Measurements from ENCODE around the gene SPATA31D1. TPM values are rescaled to one million over a fixed set of nuclear protein-coding genes. Genes with fewer than 3 reads are reported as not detected.

The SPATA31D1 gene
- total RNA-seq, 1 experiment from 2014 or later, result not detected

- Mint-ChIP-seq H3K27ac (ENCODE audit: low read depth, unreplicated experiment) (no peak overlapping the region), H3K27me3 (ENCODE audit: insufficient read depth, unreplicated experiment) (no peaks in the 10 kb centered on the region), H3K4me3 (ENCODE audit: unreplicated experiment) (no peak overlapping the region), H3K36me3 (ENCODE audit: insufficient read depth, unreplicated experiment) (no peaks in the 10 kb centered on the region), H3K4me1 (ENCODE audit: insufficient read depth, unreplicated experiment) (no peaks in the 10 kb centered on the region), H3K9me3 (ENCODE audit: unreplicated experiment) (peaks cover 10% of the 10 kb centered on the region)
- intact Hi-C loops (cut with micrococcal nuclease), result no loop called here
- DNase-seq (ENCODE audit: unreplicated experiment), result no peak
- no TSS peak for BruUV-seq (replicated peaks)
- CTCF ChIA-PET, result no interaction called here
- no peak for TF ChIP-seq CTCF (IDR thresholded peaks at IDR 0.05; ENCODE audit: unreplicated experiment)
- POLR2A ChIA-PET, result no interaction called here
Observed at GRCh38 chr9:82012276-82012675, 23.7 kb downstream of the SPATA31D1 start.

- ChIA-PET POLR2A (interaction anchor here (0.6 to 2.3 kb wide), 5 partner anchors 11 to 993 kb away, joined by 3 to 8 read pairs (median 4); no protein-coding TSS in a partner anchor), CTCF (interaction anchor here (0.5 kb wide), 1 partner anchor 12 kb away, joined by 3 read pairs; no protein-coding TSS in a partner anchor)
- no TSS peak for BruUV-seq (replicated peaks)
- H3K27ac Mint-ChIP-seq (ENCODE audit: low read depth, unreplicated experiment), result peak overlapping the region; percentile 41
- no peaks in the 10 kb centered on the region for H3K27me3 Mint-ChIP-seq (ENCODE audit: insufficient read depth, unreplicated experiment)
- intact Hi-C loops (cut with micrococcal nuclease), result loop anchor here (10.0 kb wide), 1 partner anchor 336 kb away; the partner anchor contains the start of gene TLE1
- H3K36me3 Mint-ChIP-seq (ENCODE audit: insufficient read depth, unreplicated experiment), result no peaks in the 10 kb centered on the region
- DNase-seq (ENCODE audit: unreplicated experiment), result no peak
- H3K9me3 Mint-ChIP-seq (ENCODE audit: unreplicated experiment), result peaks cover under 1% of the 10 kb centered on the region
- peaks cover 13% of the 10 kb centered on the region for H3K4me1 Mint-ChIP-seq (ENCODE audit: insufficient read depth, unreplicated experiment)
- no peak overlapping the region for H3K4me3 Mint-ChIP-seq (ENCODE audit: unreplicated experiment)
- no peak for TF ChIP-seq CTCF (IDR thresholded peaks at IDR 0.05; ENCODE audit: unreplicated experiment)
Observed at GRCh38 chr9:82020331-82020730, 31.8 kb downstream of the SPATA31D1 start.

GRCh38 chr9:82021198-82021597 is 32.6 kb downstream of the SPATA31D1 start:
- Mint-ChIP-seq H3K27me3 (ENCODE audit: insufficient read depth, unreplicated experiment) (no peaks in the 10 kb centered on the region), H3K9me3 (ENCODE audit: unreplicated experiment) (no peaks in the 10 kb centered on the region), H3K4me1 (ENCODE audit: insufficient read depth, unreplicated experiment) (peaks cover 13% of the 10 kb centered on the region), H3K27ac (ENCODE audit: low read depth, unreplicated experiment) (peak overlapping the region; percentile 96), H3K36me3 (ENCODE audit: insufficient read depth, unreplicated experiment) (no peaks in the 10 kb centered on the region), H3K4me3 (ENCODE audit: unreplicated experiment) (no peak overlapping the region)
- intact Hi-C loops (cut with micrococcal nuclease), result loop anchor here (10.0 kb wide), 1 partner anchor 336 kb away; the partner anchor contains the start of gene TLE1
- DNase-seq (ENCODE audit: unreplicated experiment), result peak; percentile 98
- POLR2A ChIA-PET, result interaction anchor here (0.6 to 2.3 kb wide), 9 partner anchors 10 to 1317 kb away, joined by 3 to 8 read pairs (median 3); no protein-coding TSS in a partner anchor
- CTCF ChIA-PET, result interaction anchor here (0.6 to 0.7 kb wide), 2 partner anchors 190 to 986 kb away, joined by 3 read pairs; no protein-coding TSS in a partner anchor
- BruUV-seq (replicated peaks), result no TSS peak
- no peak for TF ChIP-seq CTCF (IDR thresholded peaks at IDR 0.05; ENCODE audit: unreplicated experiment)

- peaks cover 13% of the 10 kb centered on the region for H3K4me1 Mint-ChIP-seq (ENCODE audit: insufficient read depth, unreplicated experiment)
Observed at GRCh38 chr9:82022121-82022520, 33.5 kb downstream of the SPATA31D1 start.

More at GRCh38 chr9:82022121-82022520, 33.5 kb downstream of the SPATA31D1 start:
- Mint-ChIP-seq H3K4me3 (ENCODE audit: unreplicated experiment) (no peak overlapping the region), H3K36me3 (ENCODE audit: insufficient read depth, unreplicated experiment) (no peaks in the 10 kb centered on the region), H3K27ac (ENCODE audit: low read depth, unreplicated experiment) (peak overlapping the region; percentile 96), H3K9me3 (ENCODE audit: unreplicated experiment) (no peaks in the 10 kb centered on the region), H3K27me3 (ENCODE audit: insufficient read depth, unreplicated experiment) (no peaks in the 10 kb centered on the region)
- no TSS peak for BruUV-seq (replicated peaks)
- POLR2A ChIA-PET, result interaction anchor here (2.3 kb wide), 1 partner anchor 9 kb away, joined by 8 read pairs; no protein-coding TSS in a partner anchor
- intact Hi-C loops (cut with micrococcal nuclease), result loop anchor here (10.0 kb wide), 1 partner anchor 337 kb away; the partner anchor contains the start of gene TLE1
- TF ChIP-seq CTCF (IDR thresholded peaks at IDR 0.05; ENCODE audit: unreplicated experiment), result no peak
- DNase-seq (ENCODE audit: unreplicated experiment), result no peak
- CTCF ChIA-PET, result no interaction called here

All from MCF 10A (cell line).